ENCODE results near the gene SYT5.

GRCh38 chr19:55174425-55175116, 5.5 kb downstream of the SYT5 start:
- TF ChIP-seq CTCF (IDR thresholded peaks at IDR 0.05) (no peak), POLR2A (IDR thresholded peaks at IDR 0.05) (no peak)

All from uterus (tissue), 2 donors.